GM12878 (cell line): ENCODE results near the gene WHAMM. TPM values are rescaled to one million over a fixed set of nuclear protein-coding genes. Genes with fewer than 3 reads are reported as not detected.

Experiments used
- ATAC-seq: fragments of 200-7000 bp; cut with Tn5 transposase; 3 replicates; pipeline ENCODE4 v1.9.1; 2020; ENCODE audit warnings: mild to moderate bottlenecking, moderate library complexity
- BruUV-seq: library from RNA; stranded (reverse); fragments of 400-500 nt; replicated peaks from 2 replicates; lab custom pipeline; 2021; lab: Mats Ljungman, UMichigan
- CTCF ChIA-PET: fragments of 300-600 bp; sonication (Branson Sonifier 250); formaldehyde crosslinking; extraction: SDS; loops from one replicate; lab custom pipeline; 2021; ENCODE audit warnings: inconsistent platforms; lab: Yijun Ruan, JAX
- POLR2A ChIA-PET: fragments of 350-600 bp; formaldehyde crosslinking; extraction: SDS; loops from one replicate; lab custom pipeline; 2021; ENCODE audit warnings: inconsistent platforms; lab: Charles Lee
- RAD21 ChIA-PET: fragments of 300-600 bp; sonication (Branson Sonifier 250); formaldehyde crosslinking; loops from one replicate; lab custom pipeline; 2023; ENCODE audit warnings: antibody characterized with exemption; ENCODE audit not compliant: unreplicated experiment; lab: Charles Lee
- SMC1A ChIA-PET: fragments of 300-600 bp; sonication (Branson Sonifier 250); formaldehyde crosslinking; loops from one replicate; lab custom pipeline; 2023; ENCODE audit not compliant: unreplicated experiment, uncharacterized antibody; lab: Charles Lee
- DNase-seq: peaks from one replicate; pipeline ENCODE4 v3.0.0-alpha.2; 2011; ENCODE audit warnings: low read depth, low spot score
- FAIRE-seq: peaks from 3 replicates; lab custom pipeline; 2011; peaks lifted over from hg19 to GRCh38; lab: Jason Lieb, UNC
- H2AFZ ChIP-seq: 2 replicates; pipeline ENCODE4 v1.6.0; 2011; ENCODE audit warnings: low read depth, low read length, control low read depth; ENCODE audit not compliant: control insufficient read depth
- H3K27ac ChIP-seq: 2 replicates; pipeline ENCODE4 v1.5.1; 2011; ENCODE audit warnings: control low read depth; ENCODE audit not compliant: control insufficient read depth, insufficient read depth
- H3K27me3 ChIP-seq, 2 experiments: replicated peaks in 1 of 2; 2 replicates each; pipeline versions ENCODE4 v1.6.0 to v1.6.1; 2011; ENCODE audit warnings: low read length in 1 of 2; ENCODE audit not compliant: control insufficient read depth in 2 of 2, insufficient read depth in 2 of 2
- H3K36me3 ChIP-seq, 2 experiments: 2 replicates each; pipeline ENCODE4 v1.5.1; 2011; ENCODE audit warnings: low read length in 1 of 2; ENCODE audit not compliant: control insufficient read depth in 2 of 2, insufficient read depth in 2 of 2
- H3K4me1 ChIP-seq: 2 replicates; pipeline ENCODE4 v1.6.1; 2011; ENCODE audit warnings: mild to moderate bottlenecking, low read length, moderate library complexity, mixed read lengths; ENCODE audit not compliant: control insufficient read depth, insufficient read depth
- H3K4me2 ChIP-seq: 2 replicates; pipeline ENCODE4 v1.6.0; 2011; ENCODE audit warnings: control low read depth; ENCODE audit not compliant: control insufficient read depth, insufficient read depth
- H3K4me3 ChIP-seq: fragments of 200-600 bp; sonication (generic); 2 replicates; pipeline ENCODE4 v1.5.1; 2016
- H3K79me2 ChIP-seq: 2 replicates; pipeline ENCODE4 v1.6.0; 2011; ENCODE audit warnings: low read length; ENCODE audit not compliant: control insufficient read depth, insufficient read depth
- H3K9ac ChIP-seq: 2 replicates; pipeline ENCODE4 v1.8.0; 2011; ENCODE audit warnings: low read length, control low read depth, mixed read lengths; ENCODE audit not compliant: control insufficient read depth, insufficient read depth
- H3K9me3 ChIP-seq: replicated peaks from 3 replicates; pipeline ENCODE4 v1.5.1; 2011; ENCODE audit warnings: mild to moderate bottlenecking, low read length; ENCODE audit not compliant: control insufficient read depth, insufficient read depth
- H4K20me1 ChIP-seq: 2 replicates; pipeline ENCODE4 v1.6.0; 2011; ENCODE audit not compliant: control insufficient read depth, insufficient read depth
- DPF2 ChIP-seq: fragments of 450-650 bp; IDR thresholded peaks from 2 replicates; pipeline ENCODE4 v1.6.1; 2017; ENCODE audit warnings: mild to moderate bottlenecking
- FOS ChIP-seq: IDR thresholded peaks from 3 replicates; pipeline ENCODE4 v1.6.1; 2011; ENCODE audit warnings: borderline replicate concordance; ENCODE audit not compliant: insufficient read length; ENCODE audit errors: extremely low read depth
- HDAC6 ChIP-seq: fragments of 200-600 bp; sonication (generic); IDR thresholded peaks from one replicate; pipeline ENCODE4 v1.8.0; 2017; ENCODE audit warnings: antibody characterized with exemption; ENCODE audit not compliant: unreplicated experiment
- STAT3 ChIP-seq: IDR thresholded peaks from 2 replicates; pipeline ENCODE4 v1.6.1; 2011; ENCODE audit warnings: low read depth, low read length, improper control_type of control experiment
- TCF7 ChIP-seq: IDR thresholded peaks from 2 replicates; pipeline ENCODE4 v1.6.1; 2014; ENCODE audit warnings: antibody characterized with exemption, borderline replicate concordance
- ZNF217 ChIP-seq: fragments of 450-650 bp; IDR thresholded peaks from 2 replicates; pipeline ENCODE4 v1.6.1; 2017; ENCODE audit warnings: antibody characterized with exemption, mild to moderate bottlenecking
- ZNF384 ChIP-seq: IDR thresholded peaks from 2 replicates; pipeline ENCODE4 v1.6.1; 2012; ENCODE audit warnings: low read depth, mild to moderate bottlenecking, low read length, improper control_type of control experiment, borderline replicate concordance
- ZNF592 ChIP-seq: fragments of 450-650 bp; IDR thresholded peaks from 2 replicates; pipeline ENCODE4 v1.6.1; 2017; ENCODE audit warnings: mild to moderate bottlenecking, moderate library complexity
- WGBS: methylation state at CpG from one replicate; pipeline ENCODE4 v1.1.6; 2016; ENCODE audit warnings: low lambda C conversion rate; ENCODE audit not compliant: insufficient replicate concordance, insufficient coverage; ENCODE audit errors: missing lambda C conversion rate; 5-methylcytosine and 5-hydroxymethylcytosine counted together
- in situ Hi-C: fragments of 300-500 bp; cut with MboI; formaldehyde crosslinking; loops from 9 replicates; pipeline ENCODE4 v1.14.3; 2018; ENCODE audit warnings: mixed read lengths
- intact Hi-C: fragments of 100-400 bp; cut with micrococcal nuclease; formaldehyde crosslinking; loops from one replicate; pipeline ENCODE4 v1.14.2; 2022; ENCODE audit not compliant: unreplicated experiment
- polyA plus RNA-seq, 11 experiments: library from polyadenylated mRNA; depleted of rRNA in 4 of 11; unstranded in 6 of 11; stranded (reverse) in 5 of 11; fragments of >200 nt; fragmentation: Nextera tagmentation in 4 of 11; fragmentation: Illumina TruSeq in 1 of 11; extraction: Ambion mirVana in 4 of 11; extraction: Trizol in 1 of 11; gene quantifications; 1 replicate in 1 of 11; 2 replicates in 10 of 11; pipeline versions ENCODE4 v1.2.1 to v1.2.3, GENCODE V29; 2011 to 2016; ENCODE audit warnings: inconsistent platforms in 2 of 11, missing spikeins in 2 of 11, low read depth in 1 of 11
- total RNA-seq, 4 experiments: library from RNA; depleted of rRNA in 3 of 4; stranded (reverse); fragments of >200 nt in 3 of 4; fragmentation: Illumina TruSeq in 1 of 4; extraction: Trizol in 1 of 4; gene quantifications; 2 replicates each; pipeline versions ENCODE4 v1.2.1 to v1.2.3, GENCODE V29; 2013 to 2021
- TF ChIP-seq, protein P1 (sequence below): fragments of 450-650 bp; IDR thresholded peaks from 2 replicates; pipeline ENCODE4 v1.6.1; 2017; ENCODE audit warnings: antibody characterized with exemption, mild to moderate bottlenecking, moderate library complexity
- TF ChIP-seq, protein P2 (sequence below): fragments of 450-650 bp; IDR thresholded peaks from 2 replicates; pipeline ENCODE4 v1.6.1; 2017; ENCODE audit warnings: low read depth, mild to moderate bottlenecking, moderate library complexity

The WHAMM gene
- total and polyA plus RNA-seq, 10 of the 15 experiments (the other 5 are each of a cell fraction or from before 2014, with no cell fraction given), result 0.87 to 6.7 (median 2.5) TPM

GRCh38 chr15:82845686-82846085 is 36.3 kb downstream of the WHAMM start (continued):
- no peak for TF ChIP-seq TCF7
- TF ChIP-seq DPF2, result no peak
- no peak for TF ChIP-seq FOS
- no peak for TF ChIP-seq STAT3
- no peak for TF ChIP-seq HDAC6
- TF ChIP-seq ZNF592, result no peak
- no peak for TF ChIP-seq ZNF384

DNA sequence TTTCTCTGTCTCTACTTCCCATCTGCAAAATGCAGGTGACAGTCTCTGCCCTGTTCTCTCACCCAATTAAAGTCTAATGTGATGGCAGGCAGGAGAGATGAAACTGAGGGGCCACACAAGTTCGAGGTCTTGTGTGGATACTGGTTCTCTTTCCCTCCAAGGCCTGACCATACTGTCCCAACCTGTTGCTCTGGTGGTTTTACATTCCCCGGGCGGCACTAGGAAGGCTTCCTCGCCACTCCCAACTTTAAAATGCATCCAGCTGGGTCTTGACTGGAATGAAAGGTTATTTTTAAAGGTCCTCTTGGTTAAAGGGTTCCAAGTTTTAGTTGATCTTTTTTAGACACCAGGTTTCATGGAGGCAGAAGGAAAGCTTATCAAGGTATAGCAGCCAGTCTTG is 37.2 kb downstream of the WHAMM start:
- Histone ChIP-seq H3K27ac (no peak overlapping the region), H3K4me2 (no peak overlapping the region), H3K9ac (no peak overlapping the region), H4K20me1 (no peaks in the 10 kb centered on the region), H2AFZ (no peak overlapping the region), H3K4me3 (no peak overlapping the region), H3K27me3 (peaks cover 0 to 5% of the 10 kb centered on the region in 2 experiments; a peak in 1 of 4 replicates), H3K4me1 (peaks cover 6% of the 10 kb centered on the region; the same call in 1 of the 2 replicates), H3K9me3 (no peaks in the 10 kb centered on the region), H3K79me2 (no peaks in the 10 kb centered on the region), H3K36me3 (no peaks in the 10 kb centered on the region)
- TF ChIP-seq, protein P1, sequence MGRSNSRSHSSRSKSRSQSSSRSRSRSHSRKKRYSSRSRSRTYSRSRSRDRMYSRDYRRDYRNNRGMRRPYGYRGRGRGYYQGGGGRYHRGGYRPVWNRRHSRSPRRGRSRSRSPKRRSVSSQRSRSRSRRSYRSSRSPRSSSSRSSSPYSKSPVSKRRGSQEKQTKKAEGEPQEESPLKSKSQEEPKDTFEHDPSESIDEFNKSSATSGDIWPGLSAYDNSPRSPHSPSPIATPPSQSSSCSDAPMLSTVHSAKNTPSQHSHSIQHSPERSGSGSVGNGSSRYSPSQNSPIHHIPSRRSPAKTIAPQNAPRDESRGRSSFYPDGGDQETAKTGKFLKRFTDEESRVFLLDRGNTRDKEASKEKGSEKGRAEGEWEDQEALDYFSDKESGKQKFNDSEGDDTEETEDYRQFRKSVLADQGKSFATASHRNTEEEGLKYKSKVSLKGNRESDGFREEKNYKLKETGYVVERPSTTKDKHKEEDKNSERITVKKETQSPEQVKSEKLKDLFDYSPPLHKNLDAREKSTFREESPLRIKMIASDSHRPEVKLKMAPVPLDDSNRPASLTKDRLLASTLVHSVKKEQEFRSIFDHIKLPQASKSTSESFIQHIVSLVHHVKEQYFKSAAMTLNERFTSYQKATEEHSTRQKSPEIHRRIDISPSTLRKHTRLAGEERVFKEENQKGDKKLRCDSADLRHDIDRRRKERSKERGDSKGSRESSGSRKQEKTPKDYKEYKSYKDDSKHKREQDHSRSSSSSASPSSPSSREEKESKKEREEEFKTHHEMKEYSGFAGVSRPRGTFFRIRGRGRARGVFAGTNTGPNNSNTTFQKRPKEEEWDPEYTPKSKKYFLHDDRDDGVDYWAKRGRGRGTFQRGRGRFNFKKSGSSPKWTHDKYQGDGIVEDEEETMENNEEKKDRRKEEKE, result no peak
- TF ChIP-seq, protein P2, sequence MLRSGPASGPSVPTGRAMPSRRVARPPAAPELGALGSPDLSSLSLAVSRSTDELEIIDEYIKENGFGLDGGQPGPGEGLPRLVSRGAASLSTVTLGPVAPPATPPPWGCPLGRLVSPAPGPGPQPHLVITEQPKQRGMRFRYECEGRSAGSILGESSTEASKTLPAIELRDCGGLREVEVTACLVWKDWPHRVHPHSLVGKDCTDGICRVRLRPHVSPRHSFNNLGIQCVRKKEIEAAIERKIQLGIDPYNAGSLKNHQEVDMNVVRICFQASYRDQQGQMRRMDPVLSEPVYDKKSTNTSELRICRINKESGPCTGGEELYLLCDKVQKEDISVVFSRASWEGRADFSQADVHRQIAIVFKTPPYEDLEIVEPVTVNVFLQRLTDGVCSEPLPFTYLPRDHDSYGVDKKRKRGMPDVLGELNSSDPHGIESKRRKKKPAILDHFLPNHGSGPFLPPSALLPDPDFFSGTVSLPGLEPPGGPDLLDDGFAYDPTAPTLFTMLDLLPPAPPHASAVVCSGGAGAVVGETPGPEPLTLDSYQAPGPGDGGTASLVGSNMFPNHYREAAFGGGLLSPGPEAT, result no peak
- no peak for TF ChIP-seq ZNF217
- DNase-seq (no peak), ATAC-seq (no peak), FAIRE-seq (no peak)
- ChIA-PET POLR2A (no interaction called here), RAD21 (interaction anchor here (1.5 kb wide), 1 partner anchor 152 kb away, joined by 3 read pairs; no protein-coding TSS in a partner anchor), CTCF (interaction anchor here (1.8 to 4.8 kb wide), 2 partner anchors 154 to 164 kb away, joined by 5 to 43 read pairs; partner anchors contain the start of gene C15orf40), SMC1A (interaction anchor here (1.2 kb wide), 1 partner anchor 8 kb away, joined by 3 read pairs; no protein-coding TSS in a partner anchor)
- BruUV-seq, result no TSS peak
- WGBS, result 65% methylated on average over 4 of the region's 4 CpGs
- in situ Hi-C loops, result no loop called here
- intact Hi-C loops, result loop anchor here (10.0 kb wide), 1 partner anchor 92 kb away; no protein-coding TSS in a partner anchor
